HG03095 (cell line): ENCODE measurements around the gene SAMMSON.

ENCODE experiments used
- ATAC-seq: cut with Tn5 transposase; IDR thresholded peaks from one replicate; pipeline ENCODE4 v1.9.1; 2021; ENCODE audit warnings: moderate library complexity; ENCODE audit not compliant: unreplicated experiment

Gene SAMMSON

GRCh38 chr3:70010346-70010745 lies 10.8 kb downstream of the SAMMSON start:
- ATAC-seq, result no peak

GRCh38 chr3:70011582-70011981 lies 12.0 kb downstream of the SAMMSON start:
- no peak for ATAC-seq

GRCh38 chr3:70020906-70021660 lies 21.6 kb downstream of the SAMMSON start:
- no peak for ATAC-seq

GRCh38 chr3:70028361-70028760 lies 28.8 kb downstream of the SAMMSON start:
- ATAC-seq, result no peak

GRCh38 chr3:70038693-70039092 lies 39.2 kb downstream of the SAMMSON start:
- ATAC-seq, result no peak

GRCh38 chr3:70040386-70040785 lies 40.9 kb downstream of the SAMMSON start:
- no peak for ATAC-seq

- no peak for ATAC-seq
Observed at GRCh38 chr3:70042641-70043040, 43.1 kb downstream of the SAMMSON start.

GRCh38 chr3:70049761-70050160 lies 50.2 kb downstream of the SAMMSON start:
- no peak for ATAC-seq

GRCh38 chr3:70053293-70053692 lies 53.8 kb downstream of the SAMMSON start:
- no peak for ATAC-seq

GRCh38 chr3:70056081-70056480 lies 56.5 kb downstream of the SAMMSON start:
- no peak for ATAC-seq

GRCh38 chr3:70057426-70057825 lies 57.9 kb downstream of the SAMMSON start:
- ATAC-seq, result no peak

- ATAC-seq, result no peak
Observed at GRCh38 chr3:70061096-70061495, 61.6 kb downstream of the SAMMSON start.

GRCh38 chr3:70064194-70064779 lies 64.8 kb downstream of the SAMMSON start:
- ATAC-seq, result no peak

- ATAC-seq, result no peak
Observed at GRCh38 chr3:70065696-70066253, 66.2 kb downstream of the SAMMSON start.

GRCh38 chr3:70067860-70068521 lies 68.5 kb downstream of the SAMMSON start:
- ATAC-seq, result no peak

GRCh38 chr3:70069557-70069956 lies 70.0 kb downstream of the SAMMSON start:
- no peak for ATAC-seq

GRCh38 chr3:70071138-70071537 lies 71.6 kb downstream of the SAMMSON start:
- no peak for ATAC-seq

- ATAC-seq, result no peak
Observed at GRCh38 chr3:70072180-70072579, 72.6 kb downstream of the SAMMSON start.

- ATAC-seq, result no peak
Observed at GRCh38 chr3:70072754-70073153, 73.2 kb downstream of the SAMMSON start.

- no peak for ATAC-seq
Observed at GRCh38 chr3:70075101-70075500, 75.6 kb downstream of the SAMMSON start.

- ATAC-seq, result no peak
Observed at GRCh38 chr3:70076396-70076795, 76.9 kb downstream of the SAMMSON start.

GRCh38 chr3:70078778-70079177 lies 79.2 kb downstream of the SAMMSON start:
- no peak for ATAC-seq
